SK-N-SH treated with all-trans-retinoic acid at 6 μM for 48 hours (cell line): ENCODE measurements around the gene NXN.

ENCODE experiments used
- ATAC-seq: fragments of 200-7000 bp; cut with Tn5 transposase; 3 replicates; pipeline ENCODE4 v1.9.1; 2020; ENCODE audit warnings: mild to moderate bottlenecking, moderate library complexity
- ARNTL ChIP-seq: fragments of 450-650 bp; formaldehyde crosslinking; IDR thresholded peaks from 2 replicates; pipeline ENCODE4 v1.5.0; 2020; ENCODE audit warnings: low read depth, mild to moderate bottlenecking, moderate library complexity, borderline replicate concordance
- BACH2 ChIP-seq: fragments of 250-450 bp; sonication (Bioruptor Pico); IDR thresholded peaks from 2 replicates; pipeline ENCODE4 v1.9.0; 2021; ENCODE audit warnings: mild to moderate bottlenecking, borderline replicate concordance
- CREB5 ChIP-seq: fragments of 250-450 bp; sonication (Bioruptor Pico); IDR thresholded peaks from 2 replicates; pipeline ENCODE4 v1.5.1; 2020; ENCODE audit warnings: low read depth, mild to moderate bottlenecking, moderate library complexity
- CSDC2 ChIP-seq: fragments of 250-450 bp; sonication (Bioruptor Pico); IDR thresholded peaks from 2 replicates; pipeline ENCODE4 v1.5.0; 2020; ENCODE audit warnings: mild to moderate bottlenecking, moderate library complexity
- CSRNP3 ChIP-seq: fragments of 250-450 bp; sonication (Bioruptor Pico); IDR thresholded peaks from 2 replicates; pipeline ENCODE4 v1.5.1; 2021; ENCODE audit warnings: mild to moderate bottlenecking, moderate library complexity
- ESRRG ChIP-seq: fragments of 250-450 bp; sonication (Bioruptor Pico); IDR thresholded peaks from 2 replicates; pipeline ENCODE4 v1.6.1; 2021; ENCODE audit warnings: mild to moderate bottlenecking
- ISL1 ChIP-seq: fragments of 250-450 bp; sonication (Bioruptor Pico); IDR thresholded peaks from 2 replicates; pipeline ENCODE4 v2.1.2; 2022; ENCODE audit warnings: mild to moderate bottlenecking, moderate library complexity
- OSR1 ChIP-seq: fragments of 250-450 bp; sonication (Bioruptor Pico); IDR thresholded peaks from 2 replicates; pipeline ENCODE4 v1.8.0; 2022; ENCODE audit warnings: moderate library complexity, mild to moderate bottlenecking, inconsistent platforms
- PATZ1 ChIP-seq: fragments of 250-450 bp; sonication (Bioruptor Pico); IDR thresholded peaks from 2 replicates; pipeline ENCODE4 v1.8.0; 2020; ENCODE audit warnings: mild to moderate bottlenecking, moderate library complexity, borderline replicate concordance
- POU6F1 ChIP-seq: fragments of 250-450 bp; sonication (Bioruptor Pico); IDR thresholded peaks from 2 replicates; pipeline ENCODE4 v1.8.0; 2021; ENCODE audit warnings: low read depth, mild to moderate bottlenecking, moderate library complexity, borderline replicate concordance
- PPARA ChIP-seq: fragments of 250-450 bp; sonication (Bioruptor Pico); IDR thresholded peaks from 2 replicates; pipeline ENCODE4 v1.5.0; 2020; ENCODE audit warnings: mild to moderate bottlenecking, borderline replicate concordance
- RARB ChIP-seq: fragments of 250-450 bp; sonication (Bioruptor Pico); IDR thresholded peaks from 2 replicates; pipeline ENCODE4 v1.8.0; 2021; ENCODE audit warnings: mild to moderate bottlenecking, moderate library complexity
- TCF4 ChIP-seq: fragments of 250-450 bp; sonication (Bioruptor Pico); IDR thresholded peaks from 2 replicates; pipeline ENCODE4 v1.8.0; 2021; ENCODE audit warnings: mild to moderate bottlenecking, moderate library complexity, borderline replicate concordance
- TOX ChIP-seq: fragments of 250-450 bp; sonication (Bioruptor Pico); IDR thresholded peaks from 2 replicates; pipeline ENCODE4 v1.8.0; 2021; ENCODE audit warnings: mild to moderate bottlenecking, moderate library complexity, borderline replicate concordance
- TSHZ2 ChIP-seq: fragments of 250-450 bp; sonication (Bioruptor Pico); IDR thresholded peaks from 2 replicates; pipeline ENCODE4 v1.5.0; 2020; ENCODE audit warnings: mild to moderate bottlenecking, moderate library complexity
- ZC3H10 ChIP-seq: fragments of 250-450 bp; sonication (Bioruptor Pico); IDR thresholded peaks from 2 replicates; pipeline ENCODE4 v1.5.1; 2021; ENCODE audit warnings: mild to moderate bottlenecking, moderate library complexity
- ZFP3 ChIP-seq: fragments of 250-450 bp; sonication (Bioruptor Pico); IDR thresholded peaks from 2 replicates; pipeline ENCODE4 v1.5.0; 2020; ENCODE audit warnings: mild to moderate bottlenecking, moderate library complexity
- ZFP30 ChIP-seq: fragments of 450-650 bp; formaldehyde crosslinking; IDR thresholded peaks from 2 replicates; pipeline ENCODE4 v1.5.0; 2022; ENCODE audit warnings: mild to moderate bottlenecking, moderate library complexity
- ZNF565 ChIP-seq: fragments of 450-650 bp; formaldehyde crosslinking; conservative IDR thresholded peaks from 2 replicates; pipeline ENCODE4 v1.5.0; 2020; ENCODE audit warnings: low read depth, mild to moderate bottlenecking, moderate library complexity
- ZNF70 ChIP-seq: fragments of 450-650 bp; formaldehyde crosslinking; IDR thresholded peaks from 2 replicates; pipeline ENCODE4 v1.5.0; 2020; ENCODE audit warnings: mild to moderate bottlenecking, moderate library complexity

The NXN gene

GRCh38 chr17:1025733-1026598 lies 46.4 kb upstream of the NXN start (continued):
- no peak for TF ChIP-seq CSRNP3 (CRISPR knock-in tag)
- TF ChIP-seq TCF4 (CRISPR knock-in tag), result no peak

GRCh38 chr17:1024076-1024475 lies 44.5 kb upstream of the NXN start:
- ATAC-seq, result no peak
- TF ChIP-seq ZNF565 (no peak), ISL1 (CRISPR knock-in tag) (no peak), CSDC2 (no peak), ZNF70 (CRISPR knock-in tag) (no peak), CSRNP3 (CRISPR knock-in tag) (no peak), ZC3H10 (CRISPR knock-in tag) (no peak)

- TF ChIP-seq ESRRG (no peak), ZNF70 (CRISPR knock-in tag) (no peak), ZFP30 (no peak), ZNF565 (no peak), OSR1 (CRISPR knock-in tag) (no peak), ARNTL (CRISPR knock-in tag) (no peak), TSHZ2 (CRISPR knock-in tag) (no peak), TCF4 (CRISPR knock-in tag) (no peak), RARB (CRISPR knock-in tag) (no peak), CREB5 (CRISPR knock-in tag) (no peak), ISL1 (CRISPR knock-in tag) (no peak), CSRNP3 (CRISPR knock-in tag) (no peak), ZC3H10 (CRISPR knock-in tag) (no peak), BACH2 (CRISPR knock-in tag) (no peak), PPARA (no peak), PATZ1 (CRISPR knock-in tag) (no peak), POU6F1 (CRISPR knock-in tag) (no peak), TOX (no peak), CSDC2 (no peak), ZFP3 (CRISPR knock-in tag) (no peak)
- TF ChIP-seq, all 23 proteins: peak for 0
- no peak for ATAC-seq
Measured at GRCh38 chr17:1022278-1023024, 42.9 kb upstream of the NXN start.
